HCT116 (cell line): ENCODE results near the gene AQP4. TPM values are rescaled to one million over a fixed set of nuclear protein-coding genes. Genes with fewer than 3 reads are reported as not detected.

Source experiments
- ATAC-seq: fragments of 200-7000 bp; cut with Tn5 transposase; 2 replicates; pipeline ENCODE4 v1.9.1; 2020; ENCODE audit warnings: mild to moderate bottlenecking, moderate library complexity
- BruUV-seq: library from RNA; stranded (reverse); fragments of 400-500 nt; replicated peaks from 2 replicates; lab custom pipeline; 2021; lab: Mats Ljungman, UMichigan
- CTCF ChIA-PET: fragments of 300-600 bp; sonication (Branson Sonifier 250); formaldehyde crosslinking; loops from one replicate; lab custom pipeline; 2021; ENCODE audit warnings: antibody characterized with exemption; lab: Charles Lee
- POLR2A ChIA-PET: fragments of 300-600, 350-600 bp; sonication (Branson Sonifier 250); formaldehyde crosslinking; loops from one replicate; lab custom pipeline; 2021; ENCODE audit warnings: antibody characterized with exemption; lab: Charles Lee
- RAD21 ChIA-PET, 2 experiments: fragments of 300-600 bp; sonication (Branson Sonifier 250); formaldehyde crosslinking; loops; one replicate each; lab custom pipeline; 2023; ENCODE audit warnings: low total read pairs in 2 of 2; ENCODE audit not compliant: uncharacterized antibody in 2 of 2, unreplicated experiment in 2 of 2, low non-redundant PET in 1 of 2; lab: Charles Lee
- DNase-seq: peaks from one replicate; pipeline ENCODE4 v3.0.0-alpha.2; 2010; ENCODE audit warnings: low read depth, low spot score
- H2AFZ ChIP-seq: fragments of 200-600 bp; shearing (Covaris generic), sonication (generic); 2 replicates; pipeline ENCODE4 v1.6.1; 2017; ENCODE audit warnings: low read depth, mixed run types, mixed read lengths, antibody characterized with exemption, low read length; ENCODE audit not compliant: poor library complexity, severe bottlenecking
- H3K27ac ChIP-seq: 2 replicates; pipeline ENCODE4 v1.5.1; 2012; ENCODE audit warnings: low read depth, low read length
- H3K27me3 ChIP-seq: fragments of 200-600 bp; sonication (generic); 2 replicates; pipeline ENCODE4 v1.6.1; 2016; ENCODE audit warnings: mixed run types, low read length, mixed read lengths; ENCODE audit not compliant: insufficient read depth
- H3K36me3 ChIP-seq, 2 experiments: fragments of 200-500 bp in 1 of 2; fragments of 200-600 bp in 1 of 2; sonication (Bioruptor generic) in 1 of 2; sonication (generic) in 1 of 2; 2 replicates each; pipeline versions ENCODE4 v1.5.1 to v1.6.1; 2014 to 2016; ENCODE audit warnings: low read length in 2 of 2, inconsistent platforms in 1 of 2, mixed read lengths in 1 of 2, mixed run types in 1 of 2; ENCODE audit not compliant: insufficient read depth in 2 of 2, control insufficient read depth in 1 of 2
- H3K4me1 ChIP-seq, 2 experiments: fragments of 200-600 bp in 1 of 2; sonication (generic) in 1 of 2; 2 replicates each; pipeline versions ENCODE4 v1.5.1 to v1.6.1; 2012 to 2017; ENCODE audit warnings: low read length in 2 of 2, inconsistent platforms in 1 of 2, mild to moderate bottlenecking in 1 of 2, mixed read lengths in 1 of 2, mixed run types in 1 of 2, moderate library complexity in 1 of 2; ENCODE audit not compliant: insufficient read depth in 2 of 2, control insufficient read depth in 1 of 2
- H3K4me2 ChIP-seq: fragments of 200-600 bp; sonication (generic); 2 replicates; pipeline ENCODE4 v1.6.1; 2017; ENCODE audit warnings: mixed run types, low read length, mixed read lengths
- H3K4me3 ChIP-seq, 2 experiments: fragments of 200-600 bp in 1 of 2; sonication (generic) in 1 of 2; replicated peaks in 1 of 2; 2 replicates each; pipeline ENCODE4 v1.5.1; 2011 to 2016; ENCODE audit warnings: low read length in 2 of 2, control low read depth in 1 of 2, low read depth in 1 of 2, mild to moderate bottlenecking in 1 of 2, mixed read lengths in 1 of 2, mixed run types in 1 of 2
- H3K79me2 ChIP-seq: fragments of 200-600 bp; sonication (generic); 2 replicates; pipeline ENCODE4 v1.6.1; 2017; ENCODE audit warnings: mild to moderate bottlenecking, mixed run types, low read length, moderate library complexity, mixed read lengths; ENCODE audit not compliant: insufficient read depth
- H3K9ac ChIP-seq: fragments of 200-600 bp; sonication (generic); 2 replicates; pipeline ENCODE4 v1.6.1; 2016; ENCODE audit warnings: low read length, mixed read lengths
- H3K9me2 ChIP-seq: fragments of 200-600 bp; sonication (generic), shearing (Covaris generic); 2 replicates; pipeline ENCODE4 v1.6.1; 2017; ENCODE audit warnings: mixed run types, mild to moderate bottlenecking, moderate library complexity; ENCODE audit not compliant: insufficient read depth
- H3K9me3 ChIP-seq, 2 experiments: fragments of 200-500 bp in 1 of 2; fragments of 200-600 bp in 1 of 2; sonication (Bioruptor generic) in 1 of 2; sonication (generic) in 1 of 2; 2 replicates each; pipeline ENCODE4 v1.6.1; 2014 to 2017; ENCODE audit warnings: low read length in 2 of 2, mixed read lengths in 2 of 2, inconsistent platforms in 1 of 2, low read depth in 1 of 2, mild to moderate bottlenecking in 1 of 2, mixed run types in 1 of 2, moderate library complexity in 1 of 2; ENCODE audit not compliant: control insufficient read depth in 1 of 2, insufficient read depth in 1 of 2
- H4K20me1 ChIP-seq: fragments of 200-600 bp; sonication (generic), shearing (Covaris generic); 2 replicates; pipeline ENCODE4 v1.6.1; 2017; ENCODE audit warnings: mixed run types, mild to moderate bottlenecking, moderate library complexity; ENCODE audit not compliant: insufficient read depth
- CBX3 ChIP-seq: IDR thresholded peaks from 2 replicates; pipeline ENCODE4 v1.6.1; 2012; ENCODE audit warnings: low read depth
- ELF1 ChIP-seq: IDR thresholded peaks from 2 replicates; pipeline ENCODE4 v1.6.1; 2012; ENCODE audit warnings: low read depth, borderline replicate concordance
- EZH2 ChIP-seq: fragments of 200-600 bp; sonication (generic); IDR thresholded peaks from 2 replicates; pipeline ENCODE4 v1.6.1; 2017; ENCODE audit warnings: antibody characterized with exemption, mixed run types
- EZH2phosphoT487 ChIP-seq: fragments of 200-600 bp; IDR thresholded peaks from 2 replicates; pipeline ENCODE4 v1.6.1; 2018; ENCODE audit warnings: antibody characterized with exemption, borderline replicate concordance
- FOSL1 ChIP-seq: IDR thresholded peaks from 2 replicates; pipeline ENCODE4 v1.6.1; 2012; ENCODE audit warnings: low read depth
- JUND ChIP-seq: IDR thresholded peaks from 2 replicates; pipeline ENCODE4 v1.6.1; 2012
- POLR2A ChIP-seq: IDR thresholded peaks from 2 replicates; pipeline ENCODE4 v1.7.0; 2011; ENCODE audit warnings: borderline replicate concordance; ENCODE audit not compliant: insufficient read depth, insufficient read length; ENCODE audit errors: extremely low read depth
- POLR2AphosphoS5 ChIP-seq: IDR thresholded peaks from 2 replicates; pipeline ENCODE4 v1.6.1; 2011; ENCODE audit warnings: mild to moderate bottlenecking, low read depth, low read length, moderate library complexity
- REST ChIP-seq: IDR thresholded peaks from 2 replicates; pipeline ENCODE4 v1.6.1; 2012; ENCODE audit warnings: low read depth
- SIN3A ChIP-seq: IDR thresholded peaks from 2 replicates; pipeline ENCODE4 v1.6.1; 2012; ENCODE audit warnings: low read depth
- TCF7L2 ChIP-seq: IDR thresholded peaks from 2 replicates; pipeline ENCODE4 v1.7.0; 2011; ENCODE audit warnings: borderline replicate concordance, inconsistent platforms; ENCODE audit not compliant: insufficient read depth, insufficient read length; ENCODE audit errors: extremely low read depth
- YY1 ChIP-seq: IDR thresholded peaks from 2 replicates; pipeline ENCODE4 v1.6.1; 2011; ENCODE audit warnings: low read length, low read depth, moderate library complexity, mild to moderate bottlenecking; ENCODE audit not compliant: insufficient replicate concordance; ENCODE audit errors: extremely low read depth
- ZNF274 ChIP-seq: fragments of 200-500 bp; sonication (Bioruptor generic); IDR thresholded peaks from 2 replicates; pipeline ENCODE4 v1.6.1; 2014; ENCODE audit warnings: mild to moderate bottlenecking, low read depth, low read length, inconsistent platforms
- intact Hi-C: fragments of 100-400 bp; cut with micrococcal nuclease; formaldehyde crosslinking; loops from 2 replicates; pipeline ENCODE4 v1.10.0; 2022
- total RNA-seq: library from RNA; stranded (reverse); gene quantifications from one replicate; pipeline ENCODE4 v1.2.1, GENCODE V29; 2021; ENCODE audit not compliant: unreplicated experiment
- TF ChIP-seq, protein P1 (sequence below): IDR thresholded peaks from 2 replicates; pipeline ENCODE4 v1.6.1; 2012
- TF ChIP-seq, protein P2 (sequence below): IDR thresholded peaks from 2 replicates; pipeline ENCODE4 v1.6.1; 2011; ENCODE audit warnings: mild to moderate bottlenecking, low read length, moderate library complexity; ENCODE audit not compliant: insufficient replicate concordance; ENCODE audit errors: extremely low read depth

Gene AQP4
- total RNA-seq, 1 experiment from 2014 or later: 0.07 TPM

DNA sequence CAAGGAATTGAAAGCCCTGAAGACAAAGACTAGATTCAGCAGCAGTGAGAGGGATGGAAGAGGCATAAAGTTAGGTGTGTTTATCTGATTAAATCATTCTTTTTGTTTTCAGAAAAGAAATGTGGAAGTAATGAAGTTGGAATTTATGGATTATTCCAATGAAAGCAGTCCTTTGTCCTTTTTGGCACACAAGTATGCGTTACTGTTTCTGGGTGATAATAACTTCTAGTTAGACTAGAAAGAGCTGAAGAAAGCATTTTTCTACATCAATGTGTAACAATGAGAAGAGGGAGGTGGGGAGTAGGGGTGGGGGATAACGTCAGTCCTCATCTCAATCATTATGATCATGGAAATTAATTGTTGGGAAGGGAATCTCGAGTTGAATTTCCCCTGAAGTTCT lies 53.0 kb downstream of the AQP4 start:
- no peak overlapping the region for H2AFZ ChIP-seq
- ChIA-PET CTCF (interaction anchor here (1.2 to 1.6 kb wide), 3 partner anchors 8 to 407 kb away, joined by 3 to 5 read pairs (median 4); no protein-coding TSS in a partner anchor), RAD21 (no interaction called here), POLR2A (no interaction called here)
- ATAC-seq (no peak), DNase-seq (no peak)
- no peaks in the 10 kb centered on the region for H3K4me1 ChIP-seq
- no peak overlapping the region for H3K4me3 ChIP-seq
- H3K27ac ChIP-seq: no peak overlapping the region
- no peaks in the 10 kb centered on the region for H3K36me3 ChIP-seq
- no peaks in the 10 kb centered on the region for H3K9me2 ChIP-seq
- no peaks in the 10 kb centered on the region for H3K9me3 ChIP-seq
- H3K9ac ChIP-seq: no peak overlapping the region
- no peaks in the 10 kb centered on the region for H4K20me1 ChIP-seq
- no peaks in the 10 kb centered on the region for H3K27me3 ChIP-seq
- H3K79me2 ChIP-seq: no peaks in the 10 kb centered on the region
- no TSS peak for BruUV-seq
- H3K4me2 ChIP-seq: no peak overlapping the region
- TF ChIP-seq YY1 (no peak), ZNF274 (no peak), EZH2phosphoT487 (no peak), POLR2AphosphoS5 (no peak), POLR2A (no peak), SIN3A (no peak)
- TF ChIP-seq, protein P1, sequence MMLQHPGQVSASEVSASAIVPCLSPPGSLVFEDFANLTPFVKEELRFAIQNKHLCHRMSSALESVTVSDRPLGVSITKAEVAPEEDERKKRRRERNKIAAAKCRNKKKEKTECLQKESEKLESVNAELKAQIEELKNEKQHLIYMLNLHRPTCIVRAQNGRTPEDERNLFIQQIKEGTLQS: no peak
- intact Hi-C loops: loop anchor here (2.0 to 5.0 kb wide), 3 partner anchors 140 to 785 kb away; no protein-coding TSS in a partner anchor

GRCh38 chr18:26809346-26809745 lies 56.2 kb downstream of the AQP4 start:
- no peaks in the 10 kb centered on the region for H3K36me3 ChIP-seq
- no peak overlapping the region for H3K9ac ChIP-seq
- DNase-seq (no peak), ATAC-seq (no peak)
- CTCF ChIA-PET: interaction anchor here (1.2 kb wide), 1 partner anchor 404 kb away, joined by 3 read pairs; no protein-coding TSS in a partner anchor
- no peaks in the 10 kb centered on the region for H3K9me2 ChIP-seq
- H3K27me3 ChIP-seq: no peaks in the 10 kb centered on the region
- intact Hi-C loops: loop anchor here (10.0 kb wide), 1 partner anchor 425 kb away; no protein-coding TSS in a partner anchor
- H4K20me1 ChIP-seq: no peaks in the 10 kb centered on the region
- BruUV-seq: no TSS peak
- H2AFZ ChIP-seq: no peak overlapping the region
- H3K4me3 ChIP-seq: no peak overlapping the region
- no peaks in the 10 kb centered on the region for H3K79me2 ChIP-seq
- no peaks in the 10 kb centered on the region for H3K4me1 ChIP-seq
- POLR2A ChIA-PET: no interaction called here
- no peak overlapping the region for H3K27ac ChIP-seq
- no peak overlapping the region for H3K4me2 ChIP-seq
- H3K9me3 ChIP-seq: no peaks in the 10 kb centered on the region
- RAD21 ChIA-PET: no interaction called here
- no peak for TF ChIP-seq CBX3
- no peak for TF ChIP-seq FOSL1
- TF ChIP-seq EZH2phosphoT487: no peak
- TF ChIP-seq REST: no peak
- TF ChIP-seq, protein P1: no peak
- TF ChIP-seq JUND: no peak
- no peak for TF ChIP-seq EZH2
- TF ChIP-seq, protein P2, sequence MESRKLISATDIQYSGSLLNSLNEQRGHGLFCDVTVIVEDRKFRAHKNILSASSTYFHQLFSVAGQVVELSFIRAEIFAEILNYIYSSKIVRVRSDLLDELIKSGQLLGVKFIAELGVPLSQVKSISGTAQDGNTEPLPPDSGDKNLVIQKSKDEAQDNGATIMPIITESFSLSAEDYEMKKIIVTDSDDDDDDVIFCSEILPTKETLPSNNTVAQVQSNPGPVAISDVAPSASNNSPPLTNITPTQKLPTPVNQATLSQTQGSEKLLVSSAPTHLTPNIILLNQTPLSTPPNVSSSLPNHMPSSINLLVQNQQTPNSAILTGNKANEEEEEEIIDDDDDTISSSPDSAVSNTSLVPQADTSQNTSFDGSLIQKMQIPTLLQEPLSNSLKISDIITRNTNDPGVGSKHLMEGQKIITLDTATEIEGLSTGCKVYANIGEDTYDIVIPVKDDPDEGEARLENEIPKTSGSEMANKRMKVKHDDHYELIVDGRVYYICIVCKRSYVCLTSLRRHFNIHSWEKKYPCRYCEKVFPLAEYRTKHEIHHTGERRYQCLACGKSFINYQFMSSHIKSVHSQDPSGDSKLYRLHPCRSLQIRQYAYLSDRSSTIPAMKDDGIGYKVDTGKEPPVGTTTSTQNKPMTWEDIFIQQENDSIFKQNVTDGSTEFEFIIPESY: no peak
- TF ChIP-seq ELF1: no peak
- no peak for TF ChIP-seq TCF7L2
- no peak for TF ChIP-seq POLR2AphosphoS5
